Ascending aorta (tissue), 2 donors: Measurements from ENCODE around the gene MYO1E. TPM values are rescaled to one million over a fixed set of nuclear protein-coding genes. Genes with fewer than 3 reads are reported as not detected.

Source experiments
- DNase-seq, 2 donors: peaks; one replicate each; pipeline ENCODE4 v3.0.0-alpha.2; 2019; ENCODE audit warnings: low spot score in 2 of 2
- H3K27ac ChIP-seq, 2 donors: fragments of 200-600 bp; sonication (generic); one replicate each; pipeline ENCODE4 v1.5.1; 2016 to 2017; ENCODE audit warnings: mild to moderate bottlenecking in 1 of 2
- H3K27me3 ChIP-seq: fragments of 200-600 bp; sonication (generic); one replicate; pipeline ENCODE4 v1.5.1; 2017
- H3K36me3 ChIP-seq, 2 donors: fragments of 200-600 bp; sonication (generic); one replicate each; pipeline ENCODE4 v1.5.1; 2016
- H3K4me1 ChIP-seq, 2 donors: fragments of 200-600 bp; sonication (generic); one replicate each; pipeline ENCODE4 v1.5.1; 2016 to 2017; ENCODE audit warnings: mild to moderate bottlenecking in 1 of 2
- H3K4me3 ChIP-seq, 2 donors: fragments of 200-600 bp; sonication (generic); one replicate each; pipeline ENCODE4 v1.5.1; 2016 to 2017; ENCODE audit warnings: mild to moderate bottlenecking in 1 of 2
- H3K9me3 ChIP-seq, 2 donors: fragments of 200-600 bp; sonication (generic); one replicate each; pipeline ENCODE4 v1.5.1; 2016
- CTCF ChIP-seq, 3 experiments: fragments of 200-600 bp in 2 of 3; fragments of 450-650 bp in 1 of 3; sonication (generic) in 2 of 3; IDR thresholded peaks; one replicate each; pipeline ENCODE4 v1.5.1; 2016 to 2019; ENCODE audit warnings: antibody characterized with exemption in 3 of 3, mild to moderate bottlenecking in 1 of 3, moderate library complexity in 1 of 3
- intact Hi-C: fragments of 100-400 bp; cut with DNase I; formaldehyde crosslinking; loops from one replicate; pipeline ENCODE4 v1.15.1; 2023
- total RNA-seq: library from RNA; depleted of rRNA; stranded (reverse); fragments of >200 nt; gene quantifications from one replicate; pipeline ENCODE4 v1.1.0, GENCODE V29; 2016

The MYO1E gene
- total RNA-seq, 1 donor from 2014 or later = 48.0 TPM

DNA sequence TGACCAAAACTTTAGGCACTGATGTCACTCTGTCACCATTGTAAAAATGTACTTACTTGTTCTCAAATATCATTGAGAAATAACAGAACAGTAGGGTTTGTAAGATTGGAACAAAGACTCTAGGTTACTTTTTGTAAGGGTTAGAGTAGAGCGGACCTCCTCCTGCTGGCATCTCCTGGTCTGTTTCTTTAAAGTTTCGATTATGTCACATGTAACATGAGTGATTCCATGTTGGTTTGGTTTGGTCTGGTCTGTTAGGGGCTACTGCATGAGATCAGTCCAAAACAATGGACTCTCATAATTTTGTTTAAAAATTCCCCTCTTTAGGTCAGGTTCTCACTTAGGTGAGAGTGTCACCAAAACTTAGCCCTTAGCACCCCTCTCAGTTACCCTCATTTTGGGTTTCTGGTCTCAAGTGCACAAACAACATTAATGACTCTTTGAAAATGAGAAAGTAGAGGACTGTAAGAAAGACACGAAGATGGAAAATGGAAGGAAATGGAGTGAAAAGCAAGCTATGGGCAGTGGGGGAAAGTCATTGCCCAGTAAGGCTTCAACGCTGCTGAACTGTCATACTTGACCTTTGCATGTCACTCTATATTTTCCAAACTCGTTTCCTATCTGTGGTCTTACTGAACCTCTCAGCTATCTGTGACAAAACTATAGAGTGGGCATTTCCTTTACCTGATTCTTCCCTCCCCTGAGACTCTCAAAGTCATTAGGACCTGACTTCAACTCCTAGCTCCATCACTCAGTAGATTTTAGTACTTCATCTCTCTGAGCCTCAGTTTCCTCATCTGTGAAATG, 113.3 kb downstream of the MYO1E start:
- DNase-seq = no peak
- no peak for TF ChIP-seq CTCF (IDR thresholded peaks at IDR 0.05)
- no peaks in the 10 kb centered on the region for H3K27me3 ChIP-seq
- H3K4me1 ChIP-seq = no peaks in the 10 kb centered on the region
- intact Hi-C loops = no loop called here
- peaks cover 18 to 41% of the 10 kb centered on the region in 2 donors for H3K36me3 ChIP-seq
- H3K4me3 ChIP-seq = no peak overlapping the region
- H3K27ac ChIP-seq = no peak overlapping the region
- no peaks in the 10 kb centered on the region for H3K9me3 ChIP-seq

DNA sequence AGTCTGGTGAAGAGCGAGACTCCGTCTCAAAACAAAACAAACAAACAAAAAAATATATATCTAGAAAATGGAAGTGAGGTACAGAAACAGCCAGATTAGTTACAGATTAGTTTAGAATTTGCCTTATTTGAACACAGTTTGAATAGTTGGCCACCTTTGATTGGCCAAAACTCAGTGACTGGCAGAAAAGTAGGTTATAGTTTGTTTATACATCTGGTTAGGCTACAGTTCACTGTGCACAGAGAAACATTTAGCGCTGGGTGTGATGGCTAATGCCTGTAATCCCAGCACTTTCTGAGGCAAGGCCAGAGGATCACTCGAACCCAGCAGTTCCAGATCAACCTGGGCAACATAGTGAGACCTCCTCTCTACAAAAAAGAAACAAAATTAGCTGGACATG, 114.4 kb downstream of the MYO1E start:
- no peak overlapping the region for H3K27ac ChIP-seq
- H3K4me1 ChIP-seq = no peaks in the 10 kb centered on the region
- DNase-seq = no peak
- TF ChIP-seq CTCF (IDR thresholded peaks at IDR 0.05) = no peak
- H3K9me3 ChIP-seq = no peaks in the 10 kb centered on the region
- H3K27me3 ChIP-seq = no peaks in the 10 kb centered on the region
- intact Hi-C loops = no loop called here
- no peak overlapping the region for H3K4me3 ChIP-seq
- peaks cover 21 to 44% of the 10 kb centered on the region in 2 donors for H3K36me3 ChIP-seq

DNA sequence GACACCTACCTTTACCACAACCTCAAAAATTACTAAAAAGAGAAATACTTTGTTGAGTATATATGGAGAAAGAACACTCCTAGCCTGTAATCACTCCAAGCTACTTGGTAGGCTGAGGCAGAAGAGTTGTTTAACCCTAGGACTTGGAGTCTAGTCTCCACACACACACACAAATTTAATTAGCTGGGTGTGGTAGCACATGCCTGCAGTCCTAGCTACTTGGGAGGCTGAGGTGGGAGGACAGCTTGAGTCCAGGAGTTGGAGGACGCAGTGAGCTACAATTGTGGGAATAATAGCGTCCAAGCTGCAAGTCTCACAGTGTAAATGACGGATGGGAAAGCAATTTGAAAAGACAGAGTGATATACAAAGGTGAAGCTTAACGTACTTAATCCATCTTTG, 115.5 kb downstream of the MYO1E start:
- peaks cover 18 to 44% of the 10 kb centered on the region in 2 donors for H3K36me3 ChIP-seq
- intact Hi-C loops = no loop called here
- DNase-seq = no peak
- no peaks in the 10 kb centered on the region for H3K4me1 ChIP-seq
- H3K27ac ChIP-seq = no peak overlapping the region
- no peak overlapping the region for H3K4me3 ChIP-seq
- no peak for TF ChIP-seq CTCF (IDR thresholded peaks at IDR 0.05)
- no peaks in the 10 kb centered on the region for H3K9me3 ChIP-seq
- H3K27me3 ChIP-seq = no peaks in the 10 kb centered on the region

GRCh38 chr15:59256482-59256881, 116.2 kb downstream of the MYO1E start:
- Histone ChIP-seq H3K4me1 (no peaks in the 10 kb centered on the region), H3K9me3 (no peaks in the 10 kb centered on the region), H3K27ac (no peak overlapping the region), H3K4me3 (no peak overlapping the region), H3K36me3 (peaks cover 18 to 44% of the 10 kb centered on the region in 2 donors), H3K27me3 (no peaks in the 10 kb centered on the region)
- DNase-seq = no peak
- no peak for TF ChIP-seq CTCF (IDR thresholded peaks at IDR 0.05)
- intact Hi-C loops = no loop called here

DNA sequence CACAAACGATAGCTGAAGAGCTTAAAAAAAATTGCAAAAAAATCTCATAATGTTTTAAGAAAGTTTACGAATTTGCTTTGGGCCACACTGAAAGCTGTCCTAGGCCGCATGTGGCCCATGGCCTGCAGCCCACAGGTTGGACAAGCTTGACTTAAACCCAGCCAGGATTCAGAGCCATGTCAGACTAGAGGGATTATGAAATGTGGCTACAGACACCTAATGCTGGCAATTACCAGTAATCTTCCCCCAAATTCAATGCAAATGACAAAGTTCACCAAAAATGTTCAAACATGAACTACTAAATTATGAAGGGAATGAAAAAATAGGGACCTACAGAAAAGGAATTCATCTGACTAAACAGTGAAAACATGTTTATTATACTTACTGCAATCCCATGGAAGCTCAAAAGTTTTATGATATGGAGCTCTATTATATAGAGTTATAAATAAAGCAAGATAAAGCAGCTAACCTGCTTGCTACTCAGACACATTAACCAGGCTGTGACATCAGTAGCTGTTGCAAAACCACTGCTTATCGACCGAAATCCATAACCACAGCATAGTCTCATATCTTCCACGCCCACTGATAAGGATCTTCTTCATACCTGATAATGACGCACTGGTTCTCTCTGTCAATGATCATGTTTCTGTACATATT, 116.9 kb downstream of the MYO1E start:
- TF ChIP-seq CTCF (IDR thresholded peaks at IDR 0.05) = no peak
- Histone ChIP-seq H3K9me3 (no peaks in the 10 kb centered on the region), H3K27ac (no peak overlapping the region), H3K4me3 (no peak overlapping the region), H3K36me3 (peaks cover 18 to 44% of the 10 kb centered on the region in 2 donors), H3K27me3 (no peaks in the 10 kb centered on the region), H3K4me1 (no peaks in the 10 kb centered on the region)
- no peak for DNase-seq
- intact Hi-C loops = no loop called here
